GM12864 (cell line): Measurements from ENCODE around the gene ATP5F1C.

ENCODE experiments used
- DNase-seq: peaks from one replicate; pipeline ENCODE4 v3.0.0-alpha.2; 2011; ENCODE audit warnings: low read depth
- H3K4me3 ChIP-seq: 2 replicates; pipeline ENCODE4 v1.5.1; 2011; ENCODE audit warnings: mild to moderate bottlenecking, low read depth, low read length, control low read depth
- TF ChIP-seq, protein P1 (sequence below): IDR thresholded peaks from 2 replicates; pipeline ENCODE4 v1.5.1; 2011; ENCODE audit warnings: low read depth, mild to moderate bottlenecking, moderate library complexity, low read length, control low read depth, inconsistent platforms; ENCODE audit errors: missing control alignments

Gene ATP5F1C

DNA sequence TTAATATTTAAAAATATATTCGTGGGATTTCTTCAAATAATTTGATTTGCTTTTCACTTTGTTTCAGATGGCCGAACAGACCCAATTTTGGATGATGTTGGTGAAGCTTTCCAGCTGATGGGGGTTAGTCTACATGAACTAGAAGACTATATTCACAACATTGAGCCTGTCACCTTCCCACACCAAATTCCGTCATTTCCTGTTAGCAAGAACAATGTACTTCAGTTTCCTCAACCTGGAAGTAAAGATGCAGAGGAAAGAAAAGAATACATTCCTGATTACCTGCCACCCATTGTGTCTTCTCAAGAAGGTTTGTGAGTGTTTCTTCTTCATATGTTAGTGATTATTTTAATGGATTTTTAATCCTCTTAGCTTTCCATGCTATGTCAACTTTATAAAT lies 36.3 kb downstream of the ATP5F1C start:
- no peak for DNase-seq
- TF ChIP-seq, protein P1, sequence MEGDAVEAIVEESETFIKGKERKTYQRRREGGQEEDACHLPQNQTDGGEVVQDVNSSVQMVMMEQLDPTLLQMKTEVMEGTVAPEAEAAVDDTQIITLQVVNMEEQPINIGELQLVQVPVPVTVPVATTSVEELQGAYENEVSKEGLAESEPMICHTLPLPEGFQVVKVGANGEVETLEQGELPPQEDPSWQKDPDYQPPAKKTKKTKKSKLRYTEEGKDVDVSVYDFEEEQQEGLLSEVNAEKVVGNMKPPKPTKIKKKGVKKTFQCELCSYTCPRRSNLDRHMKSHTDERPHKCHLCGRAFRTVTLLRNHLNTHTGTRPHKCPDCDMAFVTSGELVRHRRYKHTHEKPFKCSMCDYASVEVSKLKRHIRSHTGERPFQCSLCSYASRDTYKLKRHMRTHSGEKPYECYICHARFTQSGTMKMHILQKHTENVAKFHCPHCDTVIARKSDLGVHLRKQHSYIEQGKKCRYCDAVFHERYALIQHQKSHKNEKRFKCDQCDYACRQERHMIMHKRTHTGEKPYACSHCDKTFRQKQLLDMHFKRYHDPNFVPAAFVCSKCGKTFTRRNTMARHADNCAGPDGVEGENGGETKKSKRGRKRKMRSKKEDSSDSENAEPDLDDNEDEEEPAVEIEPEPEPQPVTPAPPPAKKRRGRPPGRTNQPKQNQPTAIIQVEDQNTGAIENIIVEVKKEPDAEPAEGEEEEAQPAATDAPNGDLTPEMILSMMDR = no peak
- H3K4me3 ChIP-seq = no peak overlapping the region

DNA sequence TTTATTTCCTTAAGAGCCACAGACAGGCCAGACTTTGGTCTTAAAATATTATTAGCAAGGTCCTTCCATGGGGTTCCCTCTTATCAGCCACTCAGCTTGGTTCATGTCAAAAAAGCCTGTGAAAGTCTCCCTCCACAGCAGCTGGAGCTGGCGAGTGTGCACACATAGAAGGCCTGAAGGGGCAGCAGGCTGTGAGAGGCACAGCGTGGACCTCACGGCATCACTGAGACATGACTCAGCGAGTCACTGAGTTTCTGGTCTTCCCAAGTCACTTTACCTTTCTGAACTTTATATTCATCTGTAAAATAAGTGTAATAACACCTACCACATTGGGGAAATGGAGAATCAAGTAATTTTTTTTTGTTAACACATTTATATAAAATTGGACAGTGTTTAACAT lies 39.0 kb downstream of the ATP5F1C start:
- no peak for DNase-seq
- TF ChIP-seq, protein P1 = no peak
- H3K4me3 ChIP-seq = no peak overlapping the region

DNA sequence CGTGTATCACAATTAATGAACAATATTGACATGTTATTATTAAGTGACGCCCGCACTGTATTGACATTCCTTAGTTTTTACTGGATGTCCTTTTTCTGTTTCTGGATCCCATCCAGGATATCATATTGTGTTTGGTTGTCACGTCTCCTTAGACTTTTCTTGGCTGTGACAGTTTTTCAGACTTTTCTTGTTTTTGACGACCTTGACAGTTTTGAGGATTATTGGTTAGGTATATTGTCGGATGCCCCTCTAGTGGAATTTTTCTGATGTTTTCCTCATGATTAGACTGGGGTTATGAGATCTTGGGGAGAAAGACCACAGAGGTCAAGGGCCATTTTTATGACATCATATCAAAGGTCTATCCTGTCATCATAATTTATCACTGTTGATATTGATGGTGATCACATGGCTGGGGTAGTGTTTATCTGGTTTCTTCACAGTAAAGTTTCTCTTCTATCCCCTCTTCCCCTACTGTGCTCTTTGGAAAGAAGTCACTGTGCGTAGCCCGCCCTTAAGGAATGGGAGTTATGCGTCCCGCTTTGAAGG lies 41.4 kb downstream of the ATP5F1C start:
- DNase-seq = no peak
- no peak overlapping the region for H3K4me3 ChIP-seq
- TF ChIP-seq, protein P1 = no peak

DNA sequence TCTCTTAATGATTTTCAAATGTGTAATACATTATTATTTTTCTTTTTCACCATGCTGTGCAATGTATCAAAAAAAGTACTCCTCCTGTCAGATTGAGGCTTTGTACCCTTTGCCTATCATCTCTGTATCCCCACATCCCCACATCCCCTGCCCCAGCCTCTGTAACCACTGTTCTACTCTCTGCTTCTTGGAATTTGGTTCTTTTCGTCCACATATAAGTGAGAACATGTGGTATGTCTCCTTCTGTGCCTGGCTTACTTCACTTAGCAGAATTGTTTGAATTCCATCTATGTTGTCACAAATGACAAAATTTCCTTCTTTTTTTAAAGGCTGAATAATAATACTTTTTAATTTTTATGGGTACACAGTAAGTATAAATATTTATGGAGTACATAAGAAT lies 44.1 kb downstream of the ATP5F1C start:
- TF ChIP-seq, protein P1 = no peak
- no peak for DNase-seq
- H3K4me3 ChIP-seq = no peak overlapping the region

DNA sequence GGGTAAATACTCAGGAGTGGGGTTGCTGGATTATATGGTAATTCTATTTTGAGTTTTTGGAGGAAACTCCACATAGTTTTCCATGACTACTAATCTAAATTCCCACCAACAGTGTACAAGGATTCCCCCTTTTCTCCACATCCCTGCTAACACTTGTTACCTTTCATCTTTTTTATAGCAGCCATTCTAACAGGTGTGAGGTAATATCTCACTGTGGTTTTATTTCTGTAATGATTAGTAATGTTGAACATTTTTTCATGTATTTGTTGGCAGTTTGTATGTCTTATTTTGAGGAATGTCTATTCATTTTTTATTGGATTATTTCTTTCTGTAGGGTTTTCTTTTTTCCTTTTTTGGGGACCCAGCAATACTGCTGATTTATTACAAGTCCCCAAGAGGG lies 45.2 kb downstream of the ATP5F1C start:
- no peak overlapping the region for H3K4me3 ChIP-seq
- DNase-seq = no peak
- TF ChIP-seq, protein P1 = no peak

DNA sequence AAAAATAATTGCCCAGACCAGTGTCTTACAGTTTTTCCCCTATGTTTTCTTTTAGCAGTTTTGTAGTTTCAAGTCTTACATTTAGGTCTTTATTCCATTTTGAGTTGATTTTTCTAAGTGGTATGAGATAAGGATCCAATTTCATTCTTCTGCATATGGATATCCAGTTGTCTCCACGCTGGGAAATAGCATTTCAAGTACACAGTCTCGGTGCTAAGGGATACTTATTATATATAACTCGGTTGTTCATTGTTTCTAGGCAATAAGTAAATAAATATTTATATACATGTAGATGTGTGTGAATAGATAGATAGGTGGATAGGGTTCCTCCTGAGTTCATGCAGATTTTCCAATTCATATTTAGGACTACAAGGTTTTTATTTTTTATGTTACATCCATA lies 46.3 kb downstream of the ATP5F1C start:
- TF ChIP-seq, protein P1 = no peak
- no peak overlapping the region for H3K4me3 ChIP-seq
- no peak for DNase-seq

DNA sequence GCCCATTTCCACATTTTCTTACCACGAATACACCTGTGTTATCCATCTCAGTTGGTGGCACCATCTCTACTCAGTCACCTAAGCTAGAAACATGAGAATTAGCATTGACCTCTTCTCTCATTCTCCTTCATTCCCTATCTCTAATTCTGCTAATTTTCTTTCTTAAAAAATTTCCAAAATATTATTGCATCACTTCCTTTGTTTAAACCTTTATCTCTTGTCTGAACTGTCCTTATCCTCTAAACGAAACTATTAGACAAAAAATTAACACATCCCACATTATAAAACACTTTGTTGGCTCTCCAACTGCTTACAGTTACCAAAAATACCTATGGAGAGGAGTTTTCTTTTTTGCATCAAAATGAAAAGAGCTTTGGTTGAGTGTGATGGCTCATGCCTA lies 48.6 kb downstream of the ATP5F1C start:
- H3K4me3 ChIP-seq = no peak overlapping the region
- TF ChIP-seq, protein P1 = no peak
- no peak for DNase-seq
